CD4-positive, alpha-beta T cell (primary cell): ENCODE results near the gene AP2B1. TPM values are rescaled to one million over a fixed set of nuclear protein-coding genes. Genes with fewer than 3 reads are reported as not detected.

ENCODE experiments used
- ATAC-seq: fragments of 200-7000 bp; cut with Tn5 transposase; one replicate; pipeline ENCODE4 v1.10.0; 2022; ENCODE audit warnings: mild to moderate bottlenecking; ENCODE audit not compliant: poor library complexity
- CTCF ChIA-PET: fragments of 350-600 bp; sonication (Branson Sonifier 250); formaldehyde crosslinking; loops from one replicate; lab custom pipeline; 2021; ENCODE audit warnings: antibody characterized with exemption, inconsistent platforms; lab: Charles Lee
- POLR2A ChIA-PET: fragments of 350-600 bp; sonication (Branson Sonifier 250); formaldehyde crosslinking; loops from one replicate; lab custom pipeline; 2021; ENCODE audit warnings: antibody characterized with exemption, inconsistent platforms; lab: Charles Lee
- DNase-seq, 14 experiments: peaks; one replicate each; pipeline ENCODE4 v3.0.0-alpha.2; 2013 to 2020; ENCODE audit warnings: mixed read lengths in 2 of 14
- H3K27ac ChIP-seq, 2 donors: one replicate each; pipeline versions ENCODE4 v1.5.1 to v1.7.0; 2013; ENCODE audit warnings: low read length in 2 of 2, low read depth in 1 of 2, mild to moderate bottlenecking in 1 of 2
- H3K27me3 ChIP-seq, 2 experiments: 1 replicate in 1 of 2; 2 replicates in 1 of 2; pipeline versions ENCODE4 v1.6.1 to v1.7.0; 2013; ENCODE audit warnings: low read length in 2 of 2, control low read depth in 1 of 2, mild to moderate bottlenecking in 1 of 2, moderate library complexity in 1 of 2; ENCODE audit not compliant: insufficient read depth in 2 of 2, control insufficient read depth in 1 of 2
- H3K36me3 ChIP-seq: one replicate; pipeline ENCODE4 v1.6.1; 2013; ENCODE audit warnings: low read length, control low read depth; ENCODE audit not compliant: insufficient read depth
- H3K4me1 ChIP-seq: one replicate; pipeline ENCODE4 v1.6.1; 2013; ENCODE audit warnings: low read length, control low read depth; ENCODE audit not compliant: insufficient read depth
- H3K4me3 ChIP-seq: one replicate; pipeline ENCODE4 v1.5.1; 2013; ENCODE audit warnings: mild to moderate bottlenecking, low read length, moderate library complexity
- H3K9me3 ChIP-seq, 2 experiments: 1 replicate in 1 of 2; 2 replicates in 1 of 2; pipeline versions ENCODE4 v1.6.1 to v1.7.0; 2013; ENCODE audit warnings: low read length in 2 of 2, mild to moderate bottlenecking in 2 of 2, control low read depth in 1 of 2, moderate library complexity in 1 of 2; ENCODE audit not compliant: control insufficient read depth in 1 of 2, insufficient read depth in 1 of 2
- H3K27ac Mint-ChIP-seq: one replicate; pipeline ENCODE4 v1.8.0; 2020; ENCODE audit warnings: mixed read lengths
- H3K27me3 Mint-ChIP-seq: one replicate; pipeline ENCODE4 v1.8.0; 2021; ENCODE audit warnings: mixed read lengths
- H3K36me3 Mint-ChIP-seq: one replicate; pipeline ENCODE4 v1.8.0; 2021; ENCODE audit warnings: low read depth, mixed read lengths
- H3K4me1 Mint-ChIP-seq: one replicate; pipeline ENCODE4 v1.8.0; 2021; ENCODE audit warnings: low read depth, mixed read lengths
- H3K4me3 Mint-ChIP-seq: one replicate; pipeline ENCODE4 v1.8.0; 2020; ENCODE audit warnings: mild to moderate bottlenecking, mixed read lengths
- H3K9me3 Mint-ChIP-seq: one replicate; pipeline ENCODE4 v1.8.0; 2020; ENCODE audit warnings: mixed read lengths
- CTCF ChIP-seq: fragments of 200-600 bp; IDR thresholded peaks from one replicate; pipeline ENCODE4 v1.8.0; 2022; ENCODE audit warnings: antibody characterized with exemption, mild to moderate bottlenecking
- intact Hi-C, 2 experiments: fragments of 100-400 bp; cut with DNase I in 1 of 2; cut with micrococcal nuclease in 1 of 2; formaldehyde crosslinking; loops; one replicate each; pipeline versions ENCODE4 v1.15.1 to v1.9.0; 2023 to 2025; cut with DNase I, micrococcal nuclease
- total RNA-seq, 174 experiments: library from RNA in 2 of 174; stranded (reverse) in 2 of 174; gene quantifications; one replicate each; pipeline ENCODE4 v1.2.3 and lab custom pipeline; 2021 to 2026

The AP2B1 gene
- total RNA-seq, 2 experiments from 2014 or later, result 67.0 to 69.2 TPM

GRCh38 chr17:35708149-35708548 lies 121.0 kb downstream of the AP2B1 start:
- ATAC-seq (peak; percentile 61), DNase-seq (no peak)
- H3K36me3 Mint-ChIP-seq, result peaks cover 54% of the 10 kb centered on the region
- intact Hi-C loops, result no loop called here
- peaks cover 71% of the 10 kb centered on the region for H3K4me1 Mint-ChIP-seq
- ChIA-PET CTCF (no interaction called here), POLR2A (interaction anchor here (0.6 to 0.7 kb wide), 2 partner anchors 8 to 32 kb away, joined by 3 read pairs; no protein-coding TSS in a partner anchor)
- H3K27ac Mint-ChIP-seq, result peak overlapping the region; percentile 54
- Histone ChIP-seq H3K27me3 (no peaks in the 10 kb centered on the region), H3K4me3 (no peak overlapping the region), H3K27ac (no peak overlapping the region), H3K9me3 (no peaks in the 10 kb centered on the region), H3K36me3 (peaks cover 28% of the 10 kb centered on the region), H3K4me1 (peaks cover 22% of the 10 kb centered on the region)
- H3K27me3 Mint-ChIP-seq, result no peaks in the 10 kb centered on the region
- TF ChIP-seq CTCF, result no peak
- H3K4me3 Mint-ChIP-seq, result peak overlapping the region; percentile 17
- H3K9me3 Mint-ChIP-seq, result no peaks in the 10 kb centered on the region

- Mint-ChIP-seq H3K36me3 (peaks cover 52% of the 10 kb centered on the region), H3K9me3 (no peaks in the 10 kb centered on the region), H3K27ac (peak overlapping the region; percentile 54), H3K4me1 (peaks cover 69% of the 10 kb centered on the region), H3K27me3 (no peaks in the 10 kb centered on the region), H3K4me3 (no peak overlapping the region)
- no peaks in the 10 kb centered on the region for H3K27me3 ChIP-seq
- no peak for TF ChIP-seq CTCF
- ATAC-seq (peak; percentile 39), DNase-seq (no peak)
- POLR2A ChIA-PET, result interaction anchor here (0.6 to 0.7 kb wide), 2 partner anchors 9 to 31 kb away, joined by 3 read pairs; no protein-coding TSS in a partner anchor
- H3K4me3 ChIP-seq, result no peak overlapping the region
- H3K9me3 ChIP-seq, result no peaks in the 10 kb centered on the region
- peaks cover 25% of the 10 kb centered on the region for H3K4me1 ChIP-seq
- intact Hi-C loops, result no loop called here
- CTCF ChIA-PET, result interaction anchor here (0.6 kb wide), 1 partner anchor 13 kb away, joined by 3 read pairs; no protein-coding TSS in a partner anchor
- peaks cover 36% of the 10 kb centered on the region for H3K36me3 ChIP-seq
- no peak overlapping the region for H3K27ac ChIP-seq
These were observed 121.8 kb downstream of the AP2B1 start for GRCh38 chr17:35708951-35709350.

DNA sequence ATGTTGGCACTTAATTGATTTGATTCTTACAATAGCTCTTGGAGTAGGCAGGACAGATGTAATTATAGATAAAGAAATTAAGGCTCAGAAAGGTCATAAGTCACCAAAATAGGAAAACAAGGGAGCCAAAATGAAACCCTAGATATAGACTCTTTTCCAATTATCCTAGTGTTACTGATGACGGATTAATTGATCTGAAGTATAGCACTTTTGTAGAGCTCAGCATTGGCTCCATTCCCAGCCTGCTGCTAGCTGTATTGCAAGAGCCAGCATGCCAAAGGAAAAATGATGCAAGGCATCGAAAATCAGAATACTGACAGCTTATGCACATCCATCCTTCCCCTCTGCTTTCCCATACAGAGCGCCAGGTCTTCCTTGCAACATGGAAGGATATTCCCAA lies 122.8 kb downstream of the AP2B1 start:
- POLR2A ChIA-PET, result interaction anchor here (0.9 kb wide), 1 partner anchor 21 kb away, joined by 4 read pairs; no protein-coding TSS in a partner anchor
- DNase-seq (no peak), ATAC-seq (no peak)
- CTCF ChIA-PET, result interaction anchor here (1.2 kb wide), 1 partner anchor 14 kb away, joined by 4 read pairs; no protein-coding TSS in a partner anchor
- Histone ChIP-seq H3K27me3 (no peaks in the 10 kb centered on the region), H3K9me3 (no peaks in the 10 kb centered on the region), H3K4me3 (no peak overlapping the region), H3K27ac (no peak overlapping the region), H3K36me3 (peaks cover 43% of the 10 kb centered on the region), H3K4me1 (peaks cover 25% of the 10 kb centered on the region)
- TF ChIP-seq CTCF, result no peak
- intact Hi-C loops, result no loop called here
- Mint-ChIP-seq H3K9me3 (no peaks in the 10 kb centered on the region), H3K4me3 (no peak overlapping the region), H3K27ac (peak overlapping the region; percentile 21), H3K36me3 (peaks cover 46% of the 10 kb centered on the region), H3K4me1 (peaks cover 60% of the 10 kb centered on the region), H3K27me3 (no peaks in the 10 kb centered on the region)
